Ureter (tissue), 1 donor: ENCODE measurements around the gene ANKRD50. TPM values are rescaled to one million over a fixed set of nuclear protein-coding genes. Genes with fewer than 3 reads are reported as not detected.

Source experiments
- DNase-seq: peaks from one replicate; pipeline ENCODE4 v3.0.0-alpha.2; 2020; ENCODE audit warnings: low spot score
- total RNA-seq: library from RNA; stranded (reverse); gene quantifications from one replicate; pipeline ENCODE4 v1.2.4, GENCODE V29; 2023
- donor health status: DM: yes; HTN: yes; CAD: no.

Gene ANKRD50
- total RNA-seq = 49.0 TPM

GRCh38 chr4:124712372-124713184 lies at the start of gene ANKRD50:
Gene ANKRD50 (minus strand): TSS chr4:124712732. CDS start chr4:124710511, 2,221 bp downstream.
- DNase-seq = peak; percentile 90

- DNase-seq = no peak
Measured at GRCh38 chr4:124757126-124757525, 44.6 kb upstream of the ANKRD50 start.

GRCh38 chr4:124754681-124755080 lies 42.1 kb upstream of the ANKRD50 start:
- DNase-seq = no peak

- no peak for DNase-seq
Measured at GRCh38 chr4:124753941-124754581, 41.5 kb upstream of the ANKRD50 start.

- no peak for DNase-seq
Measured at GRCh38 chr4:124749421-124749820, 36.9 kb upstream of the ANKRD50 start.

GRCh38 chr4:124748965-124749364 lies 36.4 kb upstream of the ANKRD50 start:
- no peak for DNase-seq

- no peak for DNase-seq
Measured at GRCh38 chr4:124745985-124746801, 33.7 kb upstream of the ANKRD50 start.

GRCh38 chr4:124743711-124744110 lies 31.2 kb upstream of the ANKRD50 start:
- DNase-seq = no peak

- no peak for DNase-seq
Measured at GRCh38 chr4:124740501-124740900, 28.0 kb upstream of the ANKRD50 start.

GRCh38 chr4:124738994-124739393 lies 26.5 kb upstream of the ANKRD50 start:
- no peak for DNase-seq

- no peak for DNase-seq
Measured at GRCh38 chr4:124737619-124738018, 25.1 kb upstream of the ANKRD50 start.

- no peak for DNase-seq
Measured at GRCh38 chr4:124736526-124736925, 24.0 kb upstream of the ANKRD50 start.

- DNase-seq = no peak
Measured at GRCh38 chr4:124727331-124727890, 14.9 kb upstream of the ANKRD50 start.

GRCh38 chr4:124726269-124726668 lies 13.7 kb upstream of the ANKRD50 start:
- DNase-seq = no peak

- DNase-seq = no peak
Measured at GRCh38 chr4:124722071-124722470, 9.5 kb upstream of the ANKRD50 start.

- no peak for DNase-seq
Measured at GRCh38 chr4:124717101-124717500, 4.6 kb upstream of the ANKRD50 start.

GRCh38 chr4:124713185-124713592 lies 657 bp upstream of the ANKRD50 start:
- DNase-seq = peak; percentile 75

- peak; percentile 66 for DNase-seq
Measured at GRCh38 chr4:124711471-124712371, 811 bp downstream of the ANKRD50 start.

GRCh38 chr4:124710911-124711310 lies 1.6 kb downstream of the ANKRD50 start:
- DNase-seq = no peak

- no peak for DNase-seq
Measured at GRCh38 chr4:124710015-124710741, 2.4 kb downstream of the ANKRD50 start.
